Right atrium auricular region (tissue), 2 donors: ENCODE measurements around the gene HOXA5. TPM values are rescaled to one million over a fixed set of nuclear protein-coding genes. Genes with fewer than 3 reads are reported as not detected.

Source experiments
- DNase-seq: peaks from one replicate; pipeline ENCODE4 v3.0.0-alpha.2; 2019; ENCODE audit warnings: low spot score
- H3K27ac ChIP-seq, 2 donors: fragments of 200-600 bp; sonication (generic); 1 replicate in 1 of 2; 2 replicates in 1 of 2; pipeline ENCODE4 v1.5.1; 2016 to 2019
- H3K27me3 ChIP-seq, 2 donors: fragments of 200-600 bp; sonication (generic); one replicate each; pipeline versions ENCODE4 v1.5.1 to v1.6.0; 2017 to 2019
- H3K36me3 ChIP-seq: fragments of 200-600 bp; sonication (generic); one replicate; pipeline ENCODE4 v1.5.1; 2016
- H3K4me1 ChIP-seq, 2 donors: fragments of 200-600 bp; sonication (generic); one replicate each; pipeline versions ENCODE4 v1.5.1 to v1.6.0; 2017 to 2019
- H3K4me3 ChIP-seq, 2 donors: fragments of 200-600 bp; sonication (generic); 1 replicate in 1 of 2; 2 replicates in 1 of 2; pipeline ENCODE4 v1.5.1; 2017 to 2019; ENCODE audit warnings: mild to moderate bottlenecking in 1 of 2, moderate library complexity in 1 of 2
- H3K9me3 ChIP-seq, 2 donors: fragments of 200-600 bp; sonication (generic); one replicate each; pipeline ENCODE4 v1.5.1; 2019
- total RNA-seq, 2 donors: library from RNA; depleted of rRNA; stranded (reverse); fragments of >200 nt; gene quantifications; one replicate each; pipeline ENCODE4 v1.1.0, GENCODE V29; 2016
- TF ChIP-seq, protein P1 (sequence below), 2 donors: fragments of 200-600 bp; sonication (generic); IDR thresholded peaks; one replicate each; pipeline ENCODE4 v1.5.1; 2019; ENCODE audit warnings: antibody characterized with exemption in 2 of 2

Gene HOXA5
- total RNA-seq, 2 donors from 2014 or later, result 0.24 to 0.96 TPM

DNA sequence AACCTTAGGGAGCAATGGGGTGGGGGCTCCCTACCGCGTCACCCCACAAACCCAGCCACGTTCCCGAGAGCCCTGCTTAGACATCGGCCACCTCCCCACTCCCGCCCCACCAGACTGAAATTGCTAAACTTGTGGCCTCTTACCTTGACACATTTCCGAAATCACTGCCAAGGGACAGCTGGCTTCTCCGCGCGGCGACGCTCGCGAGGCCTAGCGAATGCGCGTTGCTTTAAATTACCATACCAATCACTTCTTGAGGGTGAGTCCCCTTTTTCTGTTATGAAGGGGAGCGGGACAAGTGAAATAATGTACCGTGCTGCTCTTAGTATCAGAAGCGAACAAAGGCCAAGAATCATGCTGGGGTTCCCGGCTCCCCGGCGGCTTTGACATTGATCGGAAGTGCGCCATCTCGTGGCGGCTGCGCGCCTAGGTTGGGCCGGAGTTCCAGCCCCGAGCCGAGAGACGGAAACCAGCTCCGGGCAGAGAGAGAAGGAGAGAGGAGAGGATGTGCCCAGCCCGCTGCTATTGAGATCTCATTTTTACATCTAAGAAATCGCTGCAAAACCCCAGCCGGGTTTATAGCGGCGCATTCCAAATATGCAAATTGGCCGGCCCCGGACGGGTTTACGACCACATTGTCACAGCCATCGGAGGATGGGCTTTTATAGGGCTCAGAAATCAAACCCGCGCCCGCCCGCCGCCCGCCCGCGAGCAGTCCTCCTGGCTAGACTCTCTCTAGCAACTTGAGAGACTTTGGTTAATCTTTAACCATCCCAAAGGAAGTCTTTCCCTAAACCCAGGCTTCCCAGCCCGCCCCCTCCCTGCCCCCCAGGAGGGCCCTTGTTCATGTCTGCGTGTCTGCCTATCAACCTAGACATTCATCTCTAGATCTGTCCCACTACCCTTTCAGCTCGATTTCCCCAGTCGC is 36.3 kb upstream of the HOXA5 start:
- Histone ChIP-seq H3K27me3 (peaks cover 55 to 83% of the 10 kb centered on the region in 2 donors), H3K36me3 (no peaks in the 10 kb centered on the region), H3K4me1 (peaks cover 0 to 29% of the 10 kb centered on the region in 2 donors), H3K9me3 (no peaks in the 10 kb centered on the region), H3K27ac (no peak overlapping the region), H3K4me3 (no peak overlapping the region)
- DNase-seq, result no peak
- TF ChIP-seq, protein P1, sequence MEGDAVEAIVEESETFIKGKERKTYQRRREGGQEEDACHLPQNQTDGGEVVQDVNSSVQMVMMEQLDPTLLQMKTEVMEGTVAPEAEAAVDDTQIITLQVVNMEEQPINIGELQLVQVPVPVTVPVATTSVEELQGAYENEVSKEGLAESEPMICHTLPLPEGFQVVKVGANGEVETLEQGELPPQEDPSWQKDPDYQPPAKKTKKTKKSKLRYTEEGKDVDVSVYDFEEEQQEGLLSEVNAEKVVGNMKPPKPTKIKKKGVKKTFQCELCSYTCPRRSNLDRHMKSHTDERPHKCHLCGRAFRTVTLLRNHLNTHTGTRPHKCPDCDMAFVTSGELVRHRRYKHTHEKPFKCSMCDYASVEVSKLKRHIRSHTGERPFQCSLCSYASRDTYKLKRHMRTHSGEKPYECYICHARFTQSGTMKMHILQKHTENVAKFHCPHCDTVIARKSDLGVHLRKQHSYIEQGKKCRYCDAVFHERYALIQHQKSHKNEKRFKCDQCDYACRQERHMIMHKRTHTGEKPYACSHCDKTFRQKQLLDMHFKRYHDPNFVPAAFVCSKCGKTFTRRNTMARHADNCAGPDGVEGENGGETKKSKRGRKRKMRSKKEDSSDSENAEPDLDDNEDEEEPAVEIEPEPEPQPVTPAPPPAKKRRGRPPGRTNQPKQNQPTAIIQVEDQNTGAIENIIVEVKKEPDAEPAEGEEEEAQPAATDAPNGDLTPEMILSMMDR (IDR thresholded peaks at IDR 0.05), result peak; percentile 65 to 73

DNA sequence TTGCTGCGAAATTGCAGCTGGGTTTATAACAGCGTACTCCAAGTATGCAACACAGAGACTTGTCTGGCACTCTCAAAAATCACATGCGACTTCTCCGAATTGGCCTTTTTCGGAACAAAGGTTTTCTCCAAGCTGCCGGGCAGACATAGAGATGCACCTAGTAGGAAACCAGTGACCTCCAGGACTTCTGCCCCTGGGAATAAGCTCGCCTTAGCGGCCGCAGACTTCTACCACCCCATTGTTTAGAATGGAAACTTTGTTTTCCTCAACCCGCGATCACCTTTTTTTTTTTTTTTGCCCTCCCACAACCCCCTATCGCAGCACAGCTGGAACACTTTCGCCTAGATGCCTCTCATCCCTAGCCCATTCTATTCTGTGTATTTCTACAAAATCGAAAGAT is 35.5 kb upstream of the HOXA5 start:
- TF ChIP-seq, protein P1 (IDR thresholded peaks at IDR 0.05), result no peak
- Histone ChIP-seq H3K4me3 (no peak overlapping the region), H3K27ac (no peak overlapping the region), H3K27me3 (peaks cover 57 to 83% of the 10 kb centered on the region in 2 donors), H3K9me3 (no peaks in the 10 kb centered on the region), H3K4me1 (peaks cover 0 to 29% of the 10 kb centered on the region in 2 donors), H3K36me3 (no peaks in the 10 kb centered on the region)
- no peak for DNase-seq

DNA sequence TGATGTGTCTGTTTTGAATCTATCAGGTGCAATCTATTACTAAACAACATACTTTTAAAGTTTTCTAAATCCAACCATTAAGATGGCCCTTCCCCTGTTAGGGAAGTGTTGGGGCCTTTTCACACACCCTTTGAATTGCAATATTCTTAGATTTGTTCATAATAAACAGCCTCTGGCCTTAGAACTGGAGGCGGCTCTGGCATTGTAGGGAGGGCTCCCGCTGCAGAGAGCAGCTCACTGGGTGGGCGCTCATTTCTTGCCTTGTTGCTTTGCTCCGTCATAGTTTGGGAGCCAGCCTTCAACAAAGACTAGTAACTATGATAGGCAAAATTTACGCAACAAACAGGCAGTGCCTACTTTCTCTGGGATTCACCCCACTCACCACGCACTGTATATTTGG is 34.9 kb upstream of the HOXA5 start:
- TF ChIP-seq, protein P1 (IDR thresholded peaks at IDR 0.05), result no peak
- Histone ChIP-seq H3K27ac (no peak overlapping the region), H3K4me1 (peaks cover 0 to 29% of the 10 kb centered on the region in 2 donors), H3K4me3 (no peak overlapping the region), H3K9me3 (no peaks in the 10 kb centered on the region), H3K36me3 (no peaks in the 10 kb centered on the region), H3K27me3 (peaks cover 55 to 82% of the 10 kb centered on the region in 2 donors)
- DNase-seq, result no peak

DNA sequence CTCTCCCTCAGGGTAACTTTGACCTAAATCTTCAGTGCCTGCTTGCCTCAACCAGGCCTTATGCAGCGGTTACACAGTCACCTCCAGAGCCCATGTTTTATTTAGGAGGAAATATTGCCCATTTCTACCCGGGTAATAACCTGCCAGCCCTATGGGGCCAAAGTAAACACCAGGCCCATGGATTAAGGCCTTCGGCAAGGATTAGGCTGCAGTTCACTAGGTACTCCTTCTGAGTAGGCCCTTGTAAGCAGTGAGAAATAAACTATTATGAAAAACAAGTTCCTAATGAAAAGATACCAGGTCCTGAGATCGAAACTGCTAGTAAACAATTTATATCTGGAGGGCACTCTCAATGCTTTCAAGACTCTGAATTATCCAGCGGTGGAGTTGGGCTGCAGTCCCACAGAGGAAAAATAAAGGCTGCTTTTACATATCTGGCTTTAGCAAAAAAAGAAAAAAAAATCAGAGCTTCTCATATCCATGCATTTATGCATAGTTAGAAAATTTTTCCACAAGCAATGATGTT is 34.4 kb upstream of the HOXA5 start:
- no peaks in the 10 kb centered on the region for H3K9me3 ChIP-seq
- H3K27me3 ChIP-seq, result peaks cover 53 to 82% of the 10 kb centered on the region in 2 donors
- TF ChIP-seq, protein P1 (IDR thresholded peaks at IDR 0.05), result no peak
- H3K4me3 ChIP-seq, result no peak overlapping the region
- no peaks in the 10 kb centered on the region for H3K36me3 ChIP-seq
- no peak for DNase-seq
- H3K27ac ChIP-seq, result no peak overlapping the region
- H3K4me1 ChIP-seq, result peaks cover 0 to 29% of the 10 kb centered on the region in 2 donors

DNA sequence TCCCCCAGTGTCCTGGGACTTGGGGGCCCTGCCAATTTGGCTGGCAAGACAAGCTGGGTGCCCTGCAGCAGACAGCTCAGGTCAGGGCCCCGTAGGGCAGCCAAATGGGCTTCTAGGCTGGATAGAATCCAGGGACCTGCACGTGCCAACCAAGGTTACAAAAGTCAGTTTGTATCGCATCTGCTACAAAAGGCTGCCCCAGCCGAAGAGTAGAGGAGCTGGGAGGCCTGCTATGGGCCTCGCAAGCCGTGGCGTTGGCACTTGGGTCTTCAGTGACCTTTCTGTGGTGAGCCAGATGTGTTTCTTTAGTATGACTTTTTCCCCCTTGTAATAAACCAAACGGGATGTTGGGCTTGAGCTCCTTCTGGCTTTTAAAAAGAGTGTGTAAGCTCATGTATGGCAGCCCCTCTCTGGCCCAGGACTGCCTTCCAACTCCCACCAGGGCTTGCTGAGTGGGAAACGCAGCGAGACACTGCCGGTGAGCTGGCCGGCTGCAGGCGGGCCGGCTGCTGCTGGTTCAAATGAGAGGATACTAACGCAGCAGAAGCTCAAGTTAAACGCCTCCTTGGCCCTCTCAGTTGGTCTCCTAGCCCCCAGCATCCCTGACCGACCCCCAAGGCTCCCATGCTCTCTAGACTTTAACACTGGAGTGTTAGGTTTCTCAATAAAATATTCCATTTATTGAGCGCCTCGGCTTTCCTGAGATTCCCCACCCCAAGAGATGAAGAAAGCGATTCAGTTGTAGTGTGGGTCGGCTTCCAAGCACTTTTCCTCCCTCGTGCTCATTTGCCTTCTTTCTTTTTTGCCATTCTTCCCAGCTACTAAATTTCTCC is 33.7 kb upstream of the HOXA5 start:
- Histone ChIP-seq H3K4me3 (no peak overlapping the region), H3K27me3 (peaks cover 56 to 82% of the 10 kb centered on the region in 2 donors), H3K4me1 (peaks cover 0 to 36% of the 10 kb centered on the region in 2 donors), H3K9me3 (no peaks in the 10 kb centered on the region), H3K27ac (no peak overlapping the region), H3K36me3 (no peaks in the 10 kb centered on the region)
- TF ChIP-seq, protein P1 (IDR thresholded peaks at IDR 0.05), result no peak
- DNase-seq, result no peak
